Kidney (tissue), 14 donors: Measurements from ENCODE around the gene ARHGAP42. TPM values are rescaled to one million over a fixed set of nuclear protein-coding genes. Genes with fewer than 3 reads are reported as not detected.

ENCODE experiments used
- DNase-seq, 5 donors: peaks; one replicate each; pipeline ENCODE4 v3.0.0-alpha.2; 2013 to 2020
- FAIRE-seq: peaks from 2 replicates; lab custom pipeline; 2012; peaks lifted over from hg19 to GRCh38; lab: Jason Lieb, UNC
- H3K27ac ChIP-seq, 2 donors: one replicate each; pipeline ENCODE4 v1.7.0; 2013; ENCODE audit warnings: low read depth in 2 of 2, low read length in 2 of 2, inconsistent platforms in 1 of 2
- H3K27me3 ChIP-seq: one replicate; pipeline ENCODE4 v1.7.1; 2013; ENCODE audit warnings: low read length, inconsistent platforms; ENCODE audit not compliant: control insufficient read depth, insufficient read depth
- H3K36me3 ChIP-seq, 3 donors: one replicate each; pipeline versions ENCODE4 v1.7.0 to v1.7.1; 2013; ENCODE audit warnings: low read length in 3 of 3, control low read depth in 1 of 3, inconsistent platforms in 1 of 3; ENCODE audit not compliant: insufficient read depth in 3 of 3, control insufficient read depth in 2 of 3
- H3K4me1 ChIP-seq, 3 donors: one replicate each; pipeline versions ENCODE4 v1.7.0 to v1.7.1; 2013; ENCODE audit warnings: low read length in 3 of 3, inconsistent platforms in 1 of 3, low read depth in 1 of 3; ENCODE audit not compliant: control insufficient read depth in 2 of 3, insufficient read depth in 2 of 3
- H3K4me3 ChIP-seq, 3 donors: one replicate each; pipeline versions ENCODE4 v1.7.0 to v1.8.1; 2013; ENCODE audit warnings: low read length in 3 of 3, control low read depth in 1 of 3, inconsistent platforms in 1 of 3
- H3K9ac ChIP-seq, 3 donors: one replicate each; pipeline versions ENCODE4 v1.7.0 to v1.7.1; 2013; ENCODE audit warnings: low read length in 3 of 3, control low read depth in 1 of 3, inconsistent platforms in 1 of 3
- H3K9me3 ChIP-seq, 3 donors: one replicate each; pipeline versions ENCODE4 v1.7.0 to v1.7.1; 2013; ENCODE audit warnings: low read length in 3 of 3, control low read depth in 1 of 3, inconsistent platforms in 1 of 3; ENCODE audit not compliant: control insufficient read depth in 2 of 3, insufficient read depth in 1 of 3
- CTCF ChIP-seq: IDR thresholded peaks from 3 replicates; pipeline ENCODE4 v1.5.1; 2012; ENCODE audit warnings: mild to moderate bottlenecking, moderate library complexity, borderline replicate concordance; ENCODE audit not compliant: insufficient read depth; ENCODE audit errors: extremely low read depth
- intact Hi-C: fragments of 100-400 bp; cut with DNase I; formaldehyde crosslinking; loops from one replicate; pipeline ENCODE4 v1.11.1; 2022
- polyA plus RNA-seq: library from polyadenylated mRNA; stranded (reverse); fragments of 350-450 nt; fragmentation: Illumina TruSeq; extraction: RNeasy Lipid Tissue Mini Kit (QIAGEN cat#74804); gene quantifications from one replicate; pipeline ENCODE4 v1.2.3, GENCODE V29; 2014; ENCODE audit warnings: low read depth, low replicate concordance; ENCODE audit not compliant: insufficient read depth
- total RNA-seq: library from RNA; stranded (reverse); fragmentation: NEBNext Ultra II Directional; extraction: Animal tissue kit (Norgen Biotek cat#: 25700); gene quantifications from one replicate; pipeline ENCODE4 v1.2.1, GENCODE V29; 2021
- donor health status: control.
- donor health status: control.
- donor health status: control.
- donor health status: control.
- donor health status: control.
- donor health status: DM: yes; HTN: yes; CAD: no.
- donor health status: Normal renal cell carcinoma (clear cell type).

Gene ARHGAP42
- total and polyA plus RNA-seq, 2 donors from 2014 or later = 4.2 to 18.9 TPM

DNA sequence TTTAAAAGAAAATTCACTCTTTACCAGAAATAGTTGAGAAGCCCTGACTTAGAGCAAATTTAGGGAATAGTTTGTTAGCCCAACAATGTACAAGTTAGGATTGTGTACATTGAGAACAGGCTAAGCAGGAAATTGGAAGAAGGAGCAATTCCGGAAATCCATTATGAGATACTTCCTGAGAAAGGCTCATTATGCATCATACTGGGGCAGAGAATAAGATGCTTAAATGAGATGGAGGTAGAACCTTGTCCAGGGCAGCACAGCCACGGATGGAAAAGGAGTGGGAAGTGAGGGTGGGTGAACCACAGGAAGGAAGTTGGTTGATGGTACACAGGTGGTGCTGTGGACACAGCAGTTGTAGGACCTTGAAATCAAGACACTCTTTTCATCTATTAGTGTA lies 262.4 kb downstream of the ARHGAP42 start:
- no peak for FAIRE-seq
- H3K27me3 ChIP-seq = no peaks in the 10 kb centered on the region
- no peak for TF ChIP-seq CTCF

GRCh38 chr11:100955318-100955717 lies 268.2 kb downstream of the ARHGAP42 start:
- no peaks in the 10 kb centered on the region for H3K27me3 ChIP-seq
- no peak for TF ChIP-seq CTCF
- H3K9ac ChIP-seq = no peak overlapping the region
- no peaks in the 10 kb centered on the region for H3K4me1 ChIP-seq
- no peak overlapping the region for H3K27ac ChIP-seq
- no peak overlapping the region for H3K4me3 ChIP-seq
- intact Hi-C loops = no loop called here
- FAIRE-seq = no peak
- no peak for DNase-seq
- H3K36me3 ChIP-seq = no peaks in the 10 kb centered on the region
- H3K9me3 ChIP-seq = no peaks in the 10 kb centered on the region

More for the DNA sequence above, 262.4 kb downstream of the ARHGAP42 start:
- no peak for DNase-seq
- no peaks in the 10 kb centered on the region for H3K9me3 ChIP-seq
- no peak overlapping the region for H3K27ac ChIP-seq
- intact Hi-C loops = no loop called here
- H3K9ac ChIP-seq = no peak overlapping the region
- H3K4me3 ChIP-seq = no peak overlapping the region
- no peaks in the 10 kb centered on the region for H3K4me1 ChIP-seq
- no peaks in the 10 kb centered on the region for H3K36me3 ChIP-seq

DNA sequence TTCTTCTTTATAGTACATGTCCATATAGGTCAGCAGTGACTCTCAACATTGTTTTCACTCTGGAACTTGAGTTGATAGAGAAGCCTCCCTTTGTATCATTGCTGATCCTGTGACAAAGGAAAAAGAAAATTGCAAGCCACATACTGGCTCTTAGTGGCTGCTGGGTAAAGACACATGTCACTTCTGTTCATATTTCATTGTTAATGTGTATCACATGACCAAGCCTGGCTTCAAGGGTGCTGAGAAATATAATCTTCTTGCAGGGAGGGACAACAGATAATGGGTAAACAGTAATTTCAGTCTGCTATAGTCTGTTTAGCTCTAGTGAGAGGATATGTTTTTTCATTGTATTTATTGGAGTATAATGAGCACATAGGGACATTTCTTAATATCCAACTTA lies 269.3 kb downstream of the ARHGAP42 start:
- Histone ChIP-seq H3K27me3 (no peaks in the 10 kb centered on the region), H3K27ac (no peak overlapping the region), H3K4me1 (no peaks in the 10 kb centered on the region), H3K36me3 (no peaks in the 10 kb centered on the region), H3K4me3 (no peak overlapping the region), H3K9ac (no peak overlapping the region), H3K9me3 (no peaks in the 10 kb centered on the region)
- FAIRE-seq (no peak), DNase-seq (no peak)
- TF ChIP-seq CTCF = no peak
- intact Hi-C loops = no loop called here

DNA sequence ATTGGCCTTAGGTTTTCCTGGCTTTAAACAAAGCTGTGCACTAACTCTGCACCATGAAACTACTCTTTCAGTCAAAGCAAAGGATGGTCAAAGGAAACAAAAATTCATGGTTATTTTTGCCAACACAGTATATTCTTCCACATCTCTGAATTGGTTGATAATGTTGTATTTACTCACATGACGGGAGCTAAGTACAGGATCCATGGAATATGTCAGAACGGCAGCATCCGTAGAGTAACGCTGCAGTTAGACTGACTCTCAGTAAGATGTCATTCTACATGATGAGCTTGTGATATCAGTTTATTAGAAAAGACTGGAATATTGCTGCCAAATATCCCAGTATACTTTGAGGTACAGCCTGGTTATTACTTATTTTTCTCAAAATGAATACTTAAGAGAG lies 270.4 kb downstream of the ARHGAP42 start:
- DNase-seq (no peak), FAIRE-seq (no peak)
- H3K27ac ChIP-seq = no peak overlapping the region
- no peaks in the 10 kb centered on the region for H3K4me1 ChIP-seq
- H3K27me3 ChIP-seq = no peaks in the 10 kb centered on the region
- no peak for TF ChIP-seq CTCF
- H3K9ac ChIP-seq = no peak overlapping the region
- intact Hi-C loops = no loop called here
- no peaks in the 10 kb centered on the region for H3K36me3 ChIP-seq
- no peaks in the 10 kb centered on the region for H3K9me3 ChIP-seq
- H3K4me3 ChIP-seq = no peak overlapping the region
